Stimulated activated CD8-positive, alpha-beta memory T cell treated with anti-CD3 and anti-CD28 coated beads, Interleukin-15, amount 100 ng/mL, for 4 hours (primary cell): Measurements from ENCODE around the gene MESD.
"Not testable (repeated sequence)": the region's sequence is repeated elsewhere in the genome, so short reads cannot be mapped to it uniquely, and the experiment has no call there.

ENCODE experiments used
- DNase-seq, 2 donors: peaks; one replicate each; pipeline ENCODE4 v3.0.0-alpha.2; 2020; ENCODE audit warnings: low read depth in 2 of 2

The MESD gene

GRCh38 chr15:80965454-80965853 lies 24.2 kb downstream of the MESD start:
- DNase-seq: not testable (repeated sequence)

GRCh38 chr15:80958818-80959495 lies 30.7 kb downstream of the MESD start:
- DNase-seq: no peak

GRCh38 chr15:80957976-80958375 lies 31.6 kb downstream of the MESD start:
- DNase-seq: no peak

GRCh38 chr15:80957556-80957955 lies 32.1 kb downstream of the MESD start:
- no peak for DNase-seq

- peak; percentile 26 to 42 for DNase-seq
Measured at GRCh38 chr15:80955571-80956452, 33.8 kb downstream of the MESD start.

- no peak for DNase-seq
Measured at GRCh38 chr15:80953953-80954778, 35.5 kb downstream of the MESD start.

- no peak for DNase-seq
Measured at GRCh38 chr15:80953001-80953952, 36.3 kb downstream of the MESD start.

GRCh38 chr15:80951941-80952340 lies 37.7 kb downstream of the MESD start:
- DNase-seq: no peak

- DNase-seq: no peak
Measured at GRCh38 chr15:80950291-80951078, 39.1 kb downstream of the MESD start.

GRCh38 chr15:80949756-80950155 lies 39.9 kb downstream of the MESD start:
- DNase-seq: no peak

GRCh38 chr15:80948651-80949292 lies 40.8 kb downstream of the MESD start:
- DNase-seq: no peak

- no peak for DNase-seq
Measured at GRCh38 chr15:80946576-80946975, 43.0 kb downstream of the MESD start.

GRCh38 chr15:80945605-80946004 lies 44.0 kb downstream of the MESD start:
- DNase-seq: no peak

GRCh38 chr15:80944818-80945217 lies 44.8 kb downstream of the MESD start:
- DNase-seq: no peak

- no peak for DNase-seq
Measured at GRCh38 chr15:80942746-80943565, 46.7 kb downstream of the MESD start.

- no peak for DNase-seq
Measured at GRCh38 chr15:80942266-80942665, 47.4 kb downstream of the MESD start.

GRCh38 chr15:80940851-80941250 lies 48.8 kb downstream of the MESD start:
- no peak for DNase-seq

GRCh38 chr15:80940331-80940730 lies 49.3 kb downstream of the MESD start:
- no peak for DNase-seq

- no peak for DNase-seq
Measured at GRCh38 chr15:80939216-80939615, 50.4 kb downstream of the MESD start.
